ENCODE data around the gene CCDC14. TPM values are rescaled to one million over a fixed set of nuclear protein-coding genes. Genes with fewer than 3 reads are reported as not detected.

The CCDC14 gene
- polyA plus RNA-seq, 1 donor (not counting 4 experiments of a cell fraction or from before 2014, with no cell fraction given) = 50.5 TPM

DNA sequence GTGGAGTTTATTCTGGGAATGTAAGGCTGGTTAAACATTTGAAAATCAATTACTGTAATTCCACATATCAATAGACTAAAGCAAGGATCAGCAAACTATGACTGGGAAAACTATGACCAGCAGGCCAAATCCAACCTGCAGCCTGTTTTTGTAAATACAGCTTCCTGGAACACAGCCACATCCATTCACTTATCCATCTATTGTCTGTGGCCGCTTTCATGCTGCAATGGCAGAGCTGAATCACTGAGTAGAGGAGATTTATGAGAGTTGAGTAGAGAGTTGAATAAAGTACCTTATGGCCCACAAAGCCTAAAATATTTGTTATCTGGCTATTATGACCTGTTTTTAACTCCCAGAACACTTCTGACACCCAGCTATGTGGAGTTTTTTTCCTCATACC is 89.1 kb downstream of the CCDC14 start:
- FAIRE-seq = no peak
- Histone ChIP-seq H3K4me1 (ENCODE audit: control insufficient read depth, extremely low read depth, insufficient read depth, low read length) (peaks cover 16% of the 10 kb centered on the region), H3K9me3 (ENCODE audit: control insufficient read depth, low read depth, low read length) (no peaks in the 10 kb centered on the region), H3K4me3 (ENCODE audit: control insufficient read depth in 2 of 3, extremely low read depth in 1 of 3, insufficient read depth in 2 of 3, low read depth in 1 of 3, low read length in 3 of 3) (no peak overlapping the region), H3K27ac (ENCODE audit: control insufficient read depth, insufficient read depth, low read length) (no peak overlapping the region), H3K79me2 (ENCODE audit: control insufficient read depth, insufficient read depth, low read length) (no peaks in the 10 kb centered on the region), H3K27me3 (ENCODE audit: control insufficient read depth, extremely low read depth, insufficient read depth, low read length) (no peaks in the 10 kb centered on the region), H2AFZ (ENCODE audit: control insufficient read depth, low read length) (no peak overlapping the region), H4K20me1 (ENCODE audit: control insufficient read depth, extremely low read depth, insufficient read depth, low read length) (no peaks in the 10 kb centered on the region), H3K4me2 (ENCODE audit: control insufficient read depth, extremely low read depth, insufficient read depth, low read depth, low read length) (no peak overlapping the region), H3K36me3 (ENCODE audit: control insufficient read depth in 2 of 2, extremely low read depth in 1 of 2, insufficient read depth in 2 of 2, low read length in 2 of 2) (no peaks in the 10 kb centered on the region), H3K9ac (ENCODE audit: control insufficient read depth, extremely low read depth, insufficient read depth, low read length) (no peak overlapping the region), H3K9me1 (ENCODE audit: control insufficient read depth, extremely low read depth, insufficient read depth, low read length) (no peaks in the 10 kb centered on the region)
- dilution Hi-C loops (cut with MboI; ENCODE audit: extremely low pct_ligation_motif_present, low sequenced_read_pairs) = no loop called here
- no peak for TF ChIP-seq CTCF (optimal IDR thresholded peaks at IDR 0.05 in 1 of 3, IDR thresholded peaks at IDR 0.05 in 1 of 3, conservative IDR thresholded peaks at IDR 0.05 in 1 of 3; ENCODE audit: extremely low read depth in 1 of 3, insufficient read depth in 2 of 3, low read length in 3 of 3)
- TF ChIP-seq EZH2 (IDR thresholded peaks at IDR 0.05; ENCODE audit: low read length) = no peak
- no peak for DNase-seq (ENCODE audit: low read depth, low spot score)

- Histone ChIP-seq H3K9me3 (ENCODE audit: control insufficient read depth, low read depth, low read length) (no peaks in the 10 kb centered on the region), H4K20me1 (ENCODE audit: control insufficient read depth, extremely low read depth, insufficient read depth, low read length) (no peaks in the 10 kb centered on the region), H3K4me3 (ENCODE audit: control insufficient read depth in 2 of 3, extremely low read depth in 1 of 3, insufficient read depth in 2 of 3, low read depth in 1 of 3, low read length in 3 of 3) (no peak overlapping the region), H3K79me2 (ENCODE audit: control insufficient read depth, insufficient read depth, low read length) (no peaks in the 10 kb centered on the region), H3K4me2 (ENCODE audit: control insufficient read depth, extremely low read depth, insufficient read depth, low read depth, low read length) (no peak overlapping the region), H2AFZ (ENCODE audit: control insufficient read depth, low read length) (no peak overlapping the region), H3K9me1 (ENCODE audit: control insufficient read depth, extremely low read depth, insufficient read depth, low read length) (no peaks in the 10 kb centered on the region), H3K4me1 (ENCODE audit: control insufficient read depth, extremely low read depth, insufficient read depth, low read length) (peaks cover 16% of the 10 kb centered on the region), H3K27me3 (ENCODE audit: control insufficient read depth, extremely low read depth, insufficient read depth, low read length) (no peaks in the 10 kb centered on the region), H3K9ac (ENCODE audit: control insufficient read depth, extremely low read depth, insufficient read depth, low read length) (no peak overlapping the region), H3K36me3 (ENCODE audit: control insufficient read depth in 2 of 2, extremely low read depth in 1 of 2, insufficient read depth in 2 of 2, low read length in 2 of 2) (no peaks in the 10 kb centered on the region), H3K27ac (ENCODE audit: control insufficient read depth, insufficient read depth, low read length) (no peak overlapping the region)
- dilution Hi-C loops (cut with MboI; ENCODE audit: extremely low pct_ligation_motif_present, low sequenced_read_pairs) = no loop called here
- no peak for DNase-seq (ENCODE audit: low read depth, low spot score)
- TF ChIP-seq EZH2 (IDR thresholded peaks at IDR 0.05; ENCODE audit: low read length) (no peak), CTCF (optimal IDR thresholded peaks at IDR 0.05 in 1 of 3, IDR thresholded peaks at IDR 0.05 in 1 of 3, conservative IDR thresholded peaks at IDR 0.05 in 1 of 3; ENCODE audit: extremely low read depth in 1 of 3, insufficient read depth in 2 of 3, low read length in 3 of 3) (no peak)
- peak; percentile 79 for FAIRE-seq
Measured at GRCh38 chr3:123870033-123870432, 91.0 kb downstream of the CCDC14 start.
